GM23338 (cell line): ENCODE data around the gene AIRE. TPM values are rescaled to one million over a fixed set of nuclear protein-coding genes. Genes with fewer than 3 reads are reported as not detected.

ENCODE experiments used
- ATAC-seq: fragments of 200-7000 bp; cut with Tn5 transposase; 3 replicates; pipeline ENCODE4 v1.9.1; 2020
- DNase-seq: peaks from one replicate; pipeline ENCODE4 v3.0.0-alpha.2; 2015; ENCODE audit warnings: low spot score
- H2AFZ ChIP-seq: fragments of 200-600 bp; sonication (generic); 2 replicates; pipeline ENCODE4 v1.8.0; 2016; ENCODE audit warnings: antibody characterized with exemption, mild to moderate bottlenecking, moderate library complexity
- H3F3A ChIP-seq: fragments of 200-600 bp; sonication (generic); replicated peaks from 2 replicates; pipeline ENCODE4 v1.8.0; 2017; ENCODE audit warnings: antibody characterized with exemption, mixed run types, low read depth
- H3K27ac ChIP-seq: fragments of 200-600 bp; sonication (generic); 2 replicates; pipeline ENCODE4 v1.6.1; 2016; ENCODE audit warnings: low read depth
- H3K27me3 ChIP-seq: fragments of 200-600 bp; sonication (generic); 2 replicates; pipeline ENCODE4 v1.8.0; 2016; ENCODE audit warnings: mild to moderate bottlenecking, mixed run types, moderate library complexity; ENCODE audit not compliant: insufficient read depth
- H3K36me3 ChIP-seq: fragments of 200-600 bp; sonication (generic); 2 replicates; pipeline ENCODE4 v1.8.0; 2016; ENCODE audit warnings: mild to moderate bottlenecking; ENCODE audit not compliant: insufficient read depth
- H3K4me1 ChIP-seq: fragments of 200-600 bp; sonication (generic); 2 replicates; pipeline ENCODE4 v1.8.0; 2016; ENCODE audit warnings: mild to moderate bottlenecking, moderate library complexity; ENCODE audit not compliant: insufficient read depth
- H3K4me2 ChIP-seq: fragments of 200-600 bp; sonication (generic); 2 replicates; pipeline ENCODE4 v1.7.1; 2017; ENCODE audit warnings: mixed run types
- H3K4me3 ChIP-seq: fragments of 200-600 bp; sonication (generic); 2 replicates; pipeline ENCODE4 v1.6.1; 2016; ENCODE audit warnings: mixed run types
- H3K79me2 ChIP-seq: fragments of 200-600 bp; sonication (generic); replicated peaks from 2 replicates; pipeline ENCODE4 v1.8.0; 2017; ENCODE audit warnings: mild to moderate bottlenecking; ENCODE audit not compliant: insufficient read depth
- H3K9me2 ChIP-seq: fragments of 200-600 bp; sonication (generic); 2 replicates; pipeline ENCODE4 v1.8.0; 2017; ENCODE audit not compliant: insufficient read depth
- H4K20me1 ChIP-seq: fragments of 200-600 bp; sonication (generic); replicated peaks from 2 replicates; pipeline ENCODE4 v1.8.0; 2017; ENCODE audit warnings: mild to moderate bottlenecking; ENCODE audit not compliant: insufficient read depth
- H3K27ac Mint-ChIP-seq: 2 replicates; pipeline ENCODE4 v1.8.0; 2020; ENCODE audit warnings: inconsistent platforms, mild to moderate bottlenecking, moderate library complexity, mixed read lengths
- H3K27me3 Mint-ChIP-seq: 3 replicates; pipeline ENCODE4 v1.8.0; 2022; ENCODE audit warnings: low read depth, mild to moderate bottlenecking, moderate library complexity, mixed read lengths, inconsistent platforms; ENCODE audit not compliant: insufficient read depth, poor library complexity
- H3K36me3 Mint-ChIP-seq: 3 replicates; pipeline ENCODE4 v1.8.0; 2021; ENCODE audit warnings: low read depth, mild to moderate bottlenecking, inconsistent platforms, moderate library complexity, mixed read lengths
- H3K4me1 Mint-ChIP-seq: 3 replicates; pipeline ENCODE4 v1.8.0; 2020; ENCODE audit warnings: mild to moderate bottlenecking, inconsistent platforms, mixed read lengths
- H3K4me3 Mint-ChIP-seq: 3 replicates; pipeline ENCODE4 v1.8.0; 2021; ENCODE audit warnings: moderate library complexity, mild to moderate bottlenecking, inconsistent platforms, mixed read lengths
- H3K9me3 Mint-ChIP-seq: 3 replicates; pipeline ENCODE4 v1.8.0; 2020; ENCODE audit warnings: moderate library complexity, mild to moderate bottlenecking, inconsistent platforms, mixed read lengths
- CREB1 ChIP-seq: fragments of 250-450 bp; sonication (Bioruptor Pico); IDR thresholded peaks from 2 replicates; pipeline ENCODE4 v1.5.0; 2020; ENCODE audit warnings: low read depth, mild to moderate bottlenecking, moderate library complexity
- CTCF ChIP-seq, 2 experiments: fragments of 200-600 bp in 1 of 2; sonication (generic) in 1 of 2; conservative IDR thresholded peaks; 2 replicates each; pipeline versions ENCODE4 v1.5.1 to v1.6.1; 2016 to 2017; ENCODE audit warnings: antibody characterized with exemption in 2 of 2, low read depth in 2 of 2, mild to moderate bottlenecking in 2 of 2, moderate library complexity in 1 of 2
- EZH2phosphoT487 ChIP-seq: fragments of 200-600 bp; sonication (generic); IDR thresholded peaks from one replicate; pipeline ENCODE4 v1.8.1; 2018; ENCODE audit warnings: antibody characterized with exemption; ENCODE audit not compliant: unreplicated experiment
- POLR2AphosphoS5 ChIP-seq: IDR thresholded peaks from 2 replicates; pipeline ENCODE4 v1.6.1; 2016; ENCODE audit warnings: antibody characterized with exemption, low read depth
- STAT1 ChIP-seq: IDR thresholded peaks from one replicate; pipeline ENCODE4 v1.6.1; 2016; ENCODE audit warnings: antibody characterized with exemption; ENCODE audit not compliant: unreplicated experiment
- ZNF114 ChIP-seq: fragments of 250-450 bp; sonication (Bioruptor Pico); IDR thresholded peaks from 2 replicates; pipeline ENCODE4 v1.5.0; 2020; ENCODE audit warnings: mild to moderate bottlenecking, moderate library complexity
- polyA plus RNA-seq: library from polyadenylated mRNA; unstranded; fragments of >200 nt; fragmentation: Nextera tagmentation; extraction: Ambion mirVana; gene quantifications from 2 replicates; pipeline ENCODE4 v1.2.1, GENCODE V29; 2016
- total RNA-seq: library from RNA; depleted of rRNA; stranded (reverse); fragments of >200 nt; shearing (Covaris generic); gene quantifications from 2 replicates; pipeline ENCODE4 v1.2.3, GENCODE V29; 2014
- TF ChIP-seq, protein P1 (sequence below): fragments of 250-450 bp; sonication (Bioruptor Pico); IDR thresholded peaks from 2 replicates; pipeline ENCODE4 v1.5.0; 2020; ENCODE audit warnings: mild to moderate bottlenecking, moderate library complexity
- TF ChIP-seq, protein P2 (sequence below): IDR thresholded peaks from one replicate; pipeline ENCODE4 v1.6.1; 2018; ENCODE audit warnings: antibody characterized with exemption; ENCODE audit not compliant: unreplicated experiment

AIRE gene
- total and polyA plus RNA-seq, 2 experiments from 2014 or later = 0.10 TPM; not detected in 1

DNA sequence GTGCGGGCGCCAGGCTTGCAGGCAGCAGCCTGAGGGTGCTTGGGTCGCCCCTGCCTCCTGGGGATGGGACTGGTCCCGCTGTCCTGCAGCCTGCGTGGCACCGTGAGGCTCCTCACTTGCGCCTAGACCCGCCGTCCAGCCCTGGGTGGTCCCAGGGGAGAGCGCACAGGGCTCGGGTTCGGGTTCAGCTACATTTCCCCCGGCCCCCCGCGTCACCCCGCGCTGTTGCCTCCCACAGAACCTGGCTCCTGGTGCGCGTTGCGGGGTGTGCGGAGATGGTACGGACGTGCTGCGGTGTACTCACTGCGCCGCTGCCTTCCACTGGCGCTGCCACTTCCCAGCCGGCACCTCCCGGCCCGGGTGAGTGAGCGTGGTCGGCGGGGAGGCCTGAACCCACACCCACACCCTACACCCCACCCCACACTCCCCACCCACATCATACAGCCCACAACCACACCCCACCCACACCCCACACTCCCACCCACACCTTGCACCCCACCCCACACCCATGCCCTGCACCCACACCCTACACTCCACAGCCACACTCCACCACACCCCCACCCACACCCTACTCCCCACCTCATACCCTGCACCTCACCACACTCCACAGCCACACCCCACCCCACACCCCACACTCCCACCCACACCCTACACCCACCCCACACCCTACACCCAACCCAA lies 8.0 kb downstream of the AIRE start (continued):
- TF ChIP-seq, protein P1, sequence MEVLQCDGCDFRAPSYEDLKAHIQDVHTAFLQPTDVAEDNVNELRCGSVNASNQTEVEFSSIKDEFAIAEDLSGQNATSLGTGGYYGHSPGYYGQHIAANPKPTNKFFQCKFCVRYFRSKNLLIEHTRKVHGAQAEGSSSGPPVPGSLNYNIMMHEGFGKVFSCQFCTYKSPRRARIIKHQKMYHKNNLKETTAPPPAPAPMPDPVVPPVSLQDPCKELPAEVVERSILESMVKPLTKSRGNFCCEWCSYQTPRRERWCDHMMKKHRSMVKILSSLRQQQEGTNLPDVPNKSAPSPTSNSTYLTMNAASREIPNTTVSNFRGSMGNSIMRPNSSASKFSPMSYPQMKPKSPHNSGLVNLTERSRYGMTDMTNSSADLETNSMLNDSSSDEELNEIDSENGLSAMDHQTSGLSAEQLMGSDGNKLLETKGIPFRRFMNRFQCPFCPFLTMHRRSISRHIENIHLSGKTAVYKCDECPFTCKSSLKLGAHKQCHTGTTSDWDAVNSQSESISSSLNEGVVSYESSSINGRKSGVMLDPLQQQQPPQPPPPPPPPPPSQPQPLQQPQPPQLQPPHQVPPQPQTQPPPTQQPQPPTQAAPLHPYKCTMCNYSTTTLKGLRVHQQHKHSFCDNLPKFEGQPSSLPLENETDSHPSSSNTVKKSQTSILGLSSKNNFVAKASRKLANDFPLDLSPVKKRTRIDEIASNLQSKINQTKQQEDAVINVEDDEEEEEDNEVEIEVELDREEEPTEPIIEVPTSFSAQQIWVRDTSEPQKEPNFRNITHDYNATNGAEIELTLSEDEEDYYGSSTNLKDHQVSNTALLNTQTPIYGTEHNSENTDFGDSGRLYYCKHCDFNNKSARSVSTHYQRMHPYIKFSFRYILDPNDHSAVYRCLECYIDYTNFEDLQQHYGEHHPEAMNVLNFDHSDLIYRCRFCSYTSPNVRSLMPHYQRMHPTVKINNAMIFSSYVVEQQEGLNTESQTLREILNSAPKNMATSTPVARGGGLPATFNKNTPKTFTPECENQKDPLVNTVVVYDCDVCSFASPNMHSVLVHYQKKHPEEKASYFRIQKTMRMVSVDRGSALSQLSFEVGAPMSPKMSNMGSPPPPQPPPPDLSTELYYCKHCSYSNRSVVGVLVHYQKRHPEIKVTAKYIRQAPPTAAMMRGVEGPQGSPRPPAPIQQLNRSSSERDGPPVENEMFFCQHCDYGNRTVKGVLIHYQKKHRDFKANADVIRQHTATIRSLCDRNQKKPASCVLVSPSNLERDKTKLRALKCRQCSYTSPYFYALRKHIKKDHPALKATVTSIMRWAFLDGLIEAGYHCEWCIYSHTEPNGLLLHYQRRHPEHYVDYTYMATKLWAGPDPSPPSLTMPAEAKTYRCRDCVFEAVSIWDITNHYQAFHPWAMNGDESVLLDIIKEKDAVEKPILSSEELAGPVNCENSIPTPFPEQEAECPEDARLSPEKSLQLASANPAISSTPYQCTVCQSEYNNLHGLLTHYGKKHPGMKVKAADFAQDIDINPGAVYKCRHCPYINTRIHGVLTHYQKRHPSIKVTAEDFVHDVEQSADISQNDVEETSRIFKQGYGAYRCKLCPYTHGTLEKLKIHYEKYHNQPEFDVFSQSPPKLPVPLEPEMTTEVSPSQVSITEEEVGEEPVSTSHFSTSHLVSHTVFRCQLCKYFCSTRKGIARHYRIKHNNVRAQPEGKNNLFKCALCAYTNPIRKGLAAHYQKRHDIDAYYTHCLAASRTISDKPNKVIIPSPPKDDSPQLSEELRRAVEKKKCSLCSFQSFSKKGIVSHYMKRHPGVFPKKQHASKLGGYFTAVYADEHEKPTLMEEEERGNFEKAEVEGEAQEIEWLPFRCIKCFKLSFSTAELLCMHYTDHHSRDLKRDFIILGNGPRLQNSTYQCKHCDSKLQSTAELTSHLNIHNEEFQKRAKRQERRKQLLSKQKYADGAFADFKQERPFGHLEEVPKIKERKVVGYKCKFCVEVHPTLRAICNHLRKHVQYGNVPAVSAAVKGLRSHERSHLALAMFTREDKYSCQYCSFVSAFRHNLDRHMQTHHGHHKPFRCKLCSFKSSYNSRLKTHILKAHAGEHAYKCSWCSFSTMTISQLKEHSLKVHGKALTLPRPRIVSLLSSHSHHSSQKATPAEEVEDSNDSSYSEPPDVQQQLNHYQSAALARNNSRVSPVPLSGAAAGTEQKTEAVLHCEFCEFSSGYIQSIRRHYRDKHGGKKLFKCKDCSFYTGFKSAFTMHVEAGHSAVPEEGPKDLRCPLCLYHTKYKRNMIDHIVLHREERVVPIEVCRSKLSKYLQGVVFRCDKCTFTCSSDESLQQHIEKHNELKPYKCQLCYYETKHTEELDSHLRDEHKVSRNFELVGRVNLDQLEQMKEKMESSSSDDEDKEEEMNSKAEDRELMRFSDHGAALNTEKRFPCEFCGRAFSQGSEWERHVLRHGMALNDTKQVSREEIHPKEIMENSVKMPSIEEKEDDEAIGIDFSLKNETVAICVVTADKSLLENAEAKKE = no peak

DNA sequence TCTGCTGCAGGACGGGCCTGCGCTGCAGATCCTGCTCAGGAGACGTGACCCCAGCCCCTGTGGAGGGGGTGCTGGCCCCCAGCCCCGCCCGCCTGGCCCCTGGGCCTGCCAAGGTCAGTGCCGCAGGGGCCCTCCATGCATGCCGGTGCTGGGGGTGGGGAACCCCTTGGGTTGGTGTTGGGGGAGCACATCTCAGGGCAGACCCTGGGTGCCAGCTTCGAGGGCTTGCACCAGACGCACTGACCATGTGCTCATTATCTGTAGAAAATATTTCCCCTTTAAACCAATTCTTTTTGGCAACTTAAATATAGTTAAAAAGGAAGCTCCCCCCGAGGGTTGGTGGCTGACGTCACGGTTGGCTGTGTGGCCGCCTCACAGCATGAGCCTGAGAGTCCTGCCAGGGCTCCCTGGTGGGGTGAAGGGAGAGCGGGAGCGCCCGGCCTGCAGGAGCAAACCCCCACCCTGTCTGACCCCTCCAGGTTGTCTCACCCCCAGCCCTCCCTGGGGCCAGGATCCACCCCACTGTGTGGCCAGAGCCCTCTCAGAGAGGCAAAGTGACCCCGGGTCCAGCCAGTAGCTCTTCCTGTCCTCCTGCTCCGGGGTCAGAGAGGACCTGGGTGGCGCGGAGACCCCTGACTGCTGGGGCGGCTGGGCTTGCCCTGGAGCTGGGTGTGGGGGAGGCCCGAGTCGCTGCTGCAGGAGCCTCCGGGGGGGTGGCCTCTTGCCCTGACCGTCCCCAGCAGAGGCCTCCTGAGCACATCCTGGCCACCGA lies 8.9 kb downstream of the AIRE start:
- H3K27ac Mint-ChIP-seq = no peak overlapping the region

More for the DNA sequence above, 8.9 kb downstream of the AIRE start:
- Histone ChIP-seq H3K79me2 (no peaks in the 10 kb centered on the region), H2AFZ (no peak overlapping the region), H3K4me1 (no peaks in the 10 kb centered on the region), H3F3A (no peaks in the 10 kb centered on the region), H3K4me2 (no peak overlapping the region), H3K4me3 (no peak overlapping the region), H4K20me1 (no peaks in the 10 kb centered on the region), H3K27ac (no peak overlapping the region), H3K27me3 (peaks cover 10% of the 10 kb centered on the region; the same call in 1 of the 2 replicates), H3K9me2 (no peaks in the 10 kb centered on the region), H3K36me3 (no peaks in the 10 kb centered on the region)
- no peak for ATAC-seq
- H3K27me3 Mint-ChIP-seq = peaks cover 9% of the 10 kb centered on the region
- TF ChIP-seq CTCF (conservative IDR thresholded peaks at IDR 0.05; ENCODE audit: low read depth in 2 of 2) (no peak), ZNF114 (CRISPR knock-in tag) (no peak), STAT1 (no peak), EZH2phosphoT487 (no peak), CREB1 (CRISPR knock-in tag) (no peak), POLR2AphosphoS5 (no peak)
- TF ChIP-seq, protein P2, sequence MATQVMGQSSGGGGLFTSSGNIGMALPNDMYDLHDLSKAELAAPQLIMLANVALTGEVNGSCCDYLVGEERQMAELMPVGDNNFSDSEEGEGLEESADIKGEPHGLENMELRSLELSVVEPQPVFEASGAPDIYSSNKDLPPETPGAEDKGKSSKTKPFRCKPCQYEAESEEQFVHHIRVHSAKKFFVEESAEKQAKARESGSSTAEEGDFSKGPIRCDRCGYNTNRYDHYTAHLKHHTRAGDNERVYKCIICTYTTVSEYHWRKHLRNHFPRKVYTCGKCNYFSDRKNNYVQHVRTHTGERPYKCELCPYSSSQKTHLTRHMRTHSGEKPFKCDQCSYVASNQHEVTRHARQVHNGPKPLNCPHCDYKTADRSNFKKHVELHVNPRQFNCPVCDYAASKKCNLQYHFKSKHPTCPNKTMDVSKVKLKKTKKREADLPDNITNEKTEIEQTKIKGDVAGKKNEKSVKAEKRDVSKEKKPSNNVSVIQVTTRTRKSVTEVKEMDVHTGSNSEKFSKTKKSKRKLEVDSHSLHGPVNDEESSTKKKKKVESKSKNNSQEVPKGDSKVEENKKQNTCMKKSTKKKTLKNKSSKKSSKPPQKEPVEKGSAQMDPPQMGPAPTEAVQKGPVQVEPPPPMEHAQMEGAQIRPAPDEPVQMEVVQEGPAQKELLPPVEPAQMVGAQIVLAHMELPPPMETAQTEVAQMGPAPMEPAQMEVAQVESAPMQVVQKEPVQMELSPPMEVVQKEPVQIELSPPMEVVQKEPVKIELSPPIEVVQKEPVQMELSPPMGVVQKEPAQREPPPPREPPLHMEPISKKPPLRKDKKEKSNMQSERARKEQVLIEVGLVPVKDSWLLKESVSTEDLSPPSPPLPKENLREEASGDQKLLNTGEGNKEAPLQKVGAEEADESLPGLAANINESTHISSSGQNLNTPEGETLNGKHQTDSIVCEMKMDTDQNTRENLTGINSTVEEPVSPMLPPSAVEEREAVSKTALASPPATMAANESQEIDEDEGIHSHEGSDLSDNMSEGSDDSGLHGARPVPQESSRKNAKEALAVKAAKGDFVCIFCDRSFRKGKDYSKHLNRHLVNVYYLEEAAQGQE = no peak
- H3K4me3 Mint-ChIP-seq = no peak overlapping the region
- DNase-seq = no peak
- H3K4me1 Mint-ChIP-seq = 0 out of 3 replicates have a peak, but pooled peaks cover 4% of the 10 kb centered on the region
- no peaks in the 10 kb centered on the region for H3K36me3 Mint-ChIP-seq
- H3K9me3 Mint-ChIP-seq = no peaks in the 10 kb centered on the region
